ENCODE data around the gene OLFML2B.

DNA sequence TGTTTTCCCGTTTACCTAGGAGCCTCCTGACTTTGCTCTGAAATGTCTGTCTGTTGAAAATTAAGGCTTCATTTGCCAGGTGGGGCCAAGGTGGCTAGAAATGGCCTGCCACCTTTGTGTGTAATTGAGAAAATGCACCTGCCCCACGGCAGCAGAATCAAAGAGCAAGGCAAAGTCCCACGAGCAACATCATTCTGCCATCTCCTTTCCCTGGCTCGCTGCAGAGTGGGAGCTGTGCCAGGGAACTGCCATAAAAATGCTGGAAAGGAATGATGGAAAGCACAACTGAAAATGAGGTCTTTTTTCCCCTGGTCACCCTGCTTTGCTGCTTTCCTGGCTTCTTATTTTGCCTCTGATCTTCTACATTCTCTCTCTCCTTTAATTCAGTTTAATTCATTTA lies 5.5 kb upstream of the OLFML2B start:
- TF ChIP-seq, protein P1, sequence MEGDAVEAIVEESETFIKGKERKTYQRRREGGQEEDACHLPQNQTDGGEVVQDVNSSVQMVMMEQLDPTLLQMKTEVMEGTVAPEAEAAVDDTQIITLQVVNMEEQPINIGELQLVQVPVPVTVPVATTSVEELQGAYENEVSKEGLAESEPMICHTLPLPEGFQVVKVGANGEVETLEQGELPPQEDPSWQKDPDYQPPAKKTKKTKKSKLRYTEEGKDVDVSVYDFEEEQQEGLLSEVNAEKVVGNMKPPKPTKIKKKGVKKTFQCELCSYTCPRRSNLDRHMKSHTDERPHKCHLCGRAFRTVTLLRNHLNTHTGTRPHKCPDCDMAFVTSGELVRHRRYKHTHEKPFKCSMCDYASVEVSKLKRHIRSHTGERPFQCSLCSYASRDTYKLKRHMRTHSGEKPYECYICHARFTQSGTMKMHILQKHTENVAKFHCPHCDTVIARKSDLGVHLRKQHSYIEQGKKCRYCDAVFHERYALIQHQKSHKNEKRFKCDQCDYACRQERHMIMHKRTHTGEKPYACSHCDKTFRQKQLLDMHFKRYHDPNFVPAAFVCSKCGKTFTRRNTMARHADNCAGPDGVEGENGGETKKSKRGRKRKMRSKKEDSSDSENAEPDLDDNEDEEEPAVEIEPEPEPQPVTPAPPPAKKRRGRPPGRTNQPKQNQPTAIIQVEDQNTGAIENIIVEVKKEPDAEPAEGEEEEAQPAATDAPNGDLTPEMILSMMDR (IDR thresholded peaks at IDR 0.05), result no peak
- no peak for TF ChIP-seq POLR2A (IDR thresholded peaks at IDR 0.05)

All from Peyer's patch (tissue), 4 donors.